Measurements from ENCODE around the gene MMP28.

Gene MMP28

DNA sequence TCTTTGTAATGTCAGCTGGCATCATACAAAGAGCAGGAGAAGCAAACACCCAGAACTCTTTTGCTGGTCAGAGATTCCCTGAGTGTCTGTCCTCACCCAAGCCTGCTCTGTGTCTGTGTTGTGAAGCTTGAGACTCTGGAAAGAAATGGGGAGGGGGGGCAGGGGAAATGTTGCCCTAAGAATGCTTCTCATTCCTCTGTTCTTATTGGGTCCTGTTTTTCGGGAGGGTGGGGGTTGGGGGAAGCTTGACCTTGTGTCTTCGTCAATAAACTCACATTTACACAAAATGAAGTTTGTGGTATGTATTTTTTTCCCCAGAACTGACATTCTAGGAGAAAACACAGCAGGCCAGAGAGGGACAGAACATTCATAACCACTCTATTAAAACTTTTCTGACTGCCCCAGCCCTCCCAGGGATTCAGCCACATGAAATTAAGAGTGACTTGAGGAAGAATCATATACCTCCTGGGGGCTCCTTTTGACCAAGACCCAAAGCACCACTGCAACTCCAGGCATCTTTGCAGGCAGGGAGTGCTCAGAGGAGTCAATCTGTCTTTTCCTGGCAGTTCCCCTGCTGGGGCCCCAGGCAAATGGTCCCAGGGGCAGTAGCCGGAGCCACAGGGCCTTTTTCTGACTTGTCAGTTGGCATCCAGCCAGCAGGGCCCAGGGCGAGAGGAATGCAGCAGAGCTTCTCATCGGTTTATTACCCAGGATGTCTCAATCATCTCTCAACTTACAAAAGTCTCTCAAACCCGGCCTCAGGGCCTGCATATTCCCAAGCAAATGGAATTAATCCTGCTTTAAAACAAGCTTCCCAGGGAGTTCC lies 69.1 kb downstream of the MMP28 start:
- DNase-seq (ENCODE audit: low spot score): peak; percentile 89

DNA sequence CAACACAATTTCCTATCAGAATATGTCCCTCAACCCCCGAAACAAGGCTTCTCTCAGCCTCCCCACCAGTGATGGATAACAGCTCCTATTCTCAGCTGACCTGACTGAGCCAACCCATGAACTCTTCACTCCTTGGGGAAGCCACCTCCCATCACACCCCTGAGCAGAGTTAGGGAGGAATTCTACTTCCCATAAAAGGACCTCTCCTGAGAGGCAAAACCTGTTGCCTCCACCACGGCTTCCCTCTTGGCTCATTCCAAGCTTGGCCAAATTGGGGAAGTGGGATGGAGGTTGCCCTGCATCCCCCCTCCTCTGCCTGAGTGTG lies 69.7 kb downstream of the MMP28 start:
- no peak for DNase-seq (ENCODE audit: low spot score)

DNA sequence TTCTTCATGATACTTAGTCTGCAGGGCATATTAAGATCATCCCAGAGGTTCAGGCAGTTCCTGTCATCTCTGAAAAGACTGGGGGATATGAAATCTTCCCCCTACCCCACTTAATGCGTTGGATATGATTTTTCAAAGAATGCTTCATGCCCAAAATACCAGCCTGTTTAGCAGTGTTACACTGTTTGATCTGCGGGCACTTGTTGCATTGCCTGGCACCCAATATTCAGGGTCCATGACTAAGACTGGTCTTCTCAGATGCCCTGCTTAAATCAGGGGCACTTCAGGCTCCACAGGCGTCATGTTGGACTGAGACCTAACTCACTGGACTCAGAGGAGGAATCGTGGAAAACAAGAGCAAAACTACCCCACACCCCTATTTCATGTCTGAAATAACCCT lies 70.4 kb downstream of the MMP28 start:
- no peak for DNase-seq (ENCODE audit: low spot score)

GRCh38 chr17:35723735-35724134 lies 71.7 kb downstream of the MMP28 start:
- DNase-seq (ENCODE audit: low spot score): no peak

GRCh38 chr17:35717475-35717874 lies 78.0 kb downstream of the MMP28 start:
- DNase-seq (ENCODE audit: low spot score): no peak

DNA sequence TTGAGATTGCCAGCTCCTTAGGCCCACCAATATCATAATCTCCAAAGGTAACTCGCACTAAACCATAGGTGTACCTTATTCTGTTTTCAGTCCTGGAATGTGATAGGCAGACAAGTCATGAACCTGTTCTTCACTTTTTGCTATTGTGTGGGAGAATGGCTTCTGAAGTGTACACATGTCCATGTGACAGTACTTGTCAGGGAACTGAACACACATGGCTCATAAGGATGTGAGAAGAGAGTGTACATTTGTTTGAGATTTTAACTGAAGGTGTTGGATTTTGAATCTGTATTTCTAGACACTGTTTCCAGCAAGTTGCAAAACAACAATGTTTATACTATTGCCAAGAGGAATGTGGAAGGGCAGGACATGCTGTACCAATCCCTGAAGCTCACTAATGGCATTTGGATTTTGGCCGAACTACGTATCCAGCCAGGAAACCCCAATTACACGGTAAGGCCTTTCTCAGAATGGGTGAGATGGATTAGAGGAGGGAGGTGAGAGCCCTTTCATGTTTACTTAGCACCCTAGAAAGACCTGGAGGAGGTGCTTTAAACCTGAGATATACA lies 78.5 kb downstream of the MMP28 start:
- no peak for DNase-seq (ENCODE audit: low spot score)

DNA sequence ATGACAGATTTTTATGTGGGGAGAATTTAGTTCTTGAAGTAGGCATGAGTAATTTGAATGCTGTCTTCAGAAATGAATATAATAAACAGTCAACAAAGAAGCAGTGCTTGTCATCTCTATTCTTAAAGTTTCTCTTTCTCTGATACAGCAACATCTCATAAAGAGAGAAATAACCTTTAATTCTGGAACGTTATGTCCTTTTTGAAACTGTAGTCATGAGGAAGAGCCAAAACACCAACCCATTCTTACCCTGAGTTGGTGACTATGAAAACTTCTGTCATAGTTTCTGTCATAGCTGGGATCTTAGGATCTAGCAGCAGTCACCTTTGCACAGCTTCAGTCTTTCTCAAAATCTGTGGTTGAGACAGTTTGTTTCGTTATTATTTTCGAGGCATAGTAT lies 79.3 kb downstream of the MMP28 start:
- no peak for DNase-seq (ENCODE audit: low spot score)

All from HuH-7.5 (cell line).